Subcutaneous adipose tissue (tissue), 4 donors: ENCODE measurements around the gene TMEM51. TPM values are rescaled to one million over a fixed set of nuclear protein-coding genes. Genes with fewer than 3 reads are reported as not detected.

ENCODE experiments used
- total RNA-seq, 4 donors: library from RNA; depleted of rRNA; stranded (reverse); fragments of >200 nt; gene quantifications; one replicate each; pipeline ENCODE4 v1.1.0, GENCODE V29; 2016
- TF ChIP-seq, protein P1 (sequence below): fragments of 450-650 bp; IDR thresholded peaks from one replicate; pipeline ENCODE4 v1.5.1; 2016; ENCODE audit warnings: low read depth, mild to moderate bottlenecking, control low read depth, antibody characterized with exemption, moderate library complexity

The TMEM51 gene
- total RNA-seq, 4 donors from 2014 or later = 0.94 to 8.5 (median 1.1) TPM

GRCh38 chr1:15205586-15206346 lies 52.2 kb downstream of the TMEM51 start:
- TF ChIP-seq, protein P1, sequence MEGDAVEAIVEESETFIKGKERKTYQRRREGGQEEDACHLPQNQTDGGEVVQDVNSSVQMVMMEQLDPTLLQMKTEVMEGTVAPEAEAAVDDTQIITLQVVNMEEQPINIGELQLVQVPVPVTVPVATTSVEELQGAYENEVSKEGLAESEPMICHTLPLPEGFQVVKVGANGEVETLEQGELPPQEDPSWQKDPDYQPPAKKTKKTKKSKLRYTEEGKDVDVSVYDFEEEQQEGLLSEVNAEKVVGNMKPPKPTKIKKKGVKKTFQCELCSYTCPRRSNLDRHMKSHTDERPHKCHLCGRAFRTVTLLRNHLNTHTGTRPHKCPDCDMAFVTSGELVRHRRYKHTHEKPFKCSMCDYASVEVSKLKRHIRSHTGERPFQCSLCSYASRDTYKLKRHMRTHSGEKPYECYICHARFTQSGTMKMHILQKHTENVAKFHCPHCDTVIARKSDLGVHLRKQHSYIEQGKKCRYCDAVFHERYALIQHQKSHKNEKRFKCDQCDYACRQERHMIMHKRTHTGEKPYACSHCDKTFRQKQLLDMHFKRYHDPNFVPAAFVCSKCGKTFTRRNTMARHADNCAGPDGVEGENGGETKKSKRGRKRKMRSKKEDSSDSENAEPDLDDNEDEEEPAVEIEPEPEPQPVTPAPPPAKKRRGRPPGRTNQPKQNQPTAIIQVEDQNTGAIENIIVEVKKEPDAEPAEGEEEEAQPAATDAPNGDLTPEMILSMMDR = no peak

DNA sequence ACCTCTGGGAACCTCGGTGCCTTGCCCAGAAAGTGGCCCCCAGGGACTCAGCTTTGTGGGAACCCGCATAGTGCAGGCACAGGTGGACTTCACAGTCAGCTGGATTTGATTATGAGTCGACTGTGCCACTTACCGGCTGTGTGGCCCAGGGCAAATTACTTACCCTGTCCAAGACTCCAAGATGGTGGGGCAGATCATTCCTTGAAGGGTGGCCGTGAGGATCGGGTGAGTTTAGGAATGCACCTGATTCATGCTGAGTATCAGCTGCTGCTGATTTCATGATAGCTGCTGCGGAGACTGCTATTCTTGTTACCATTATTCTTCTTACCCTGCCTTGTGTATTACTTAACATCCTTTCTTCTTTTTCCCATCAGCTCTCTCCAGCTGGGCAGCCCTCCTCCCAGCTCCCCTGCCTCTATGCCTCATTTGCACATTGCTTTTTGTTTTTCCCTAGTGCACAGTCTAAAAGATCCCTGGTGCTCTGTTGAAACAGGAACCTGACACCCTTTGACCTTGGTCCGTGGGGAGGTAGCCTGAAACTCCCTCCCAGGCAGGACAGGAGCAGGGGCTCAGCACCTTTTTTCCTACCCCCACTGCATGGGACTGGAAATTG lies 53.0 kb downstream of the TMEM51 start:
- TF ChIP-seq, protein P1 = no peak

GRCh38 chr1:15207031-15207828 lies 53.7 kb downstream of the TMEM51 start:
- TF ChIP-seq, protein P1 = no peak

DNA sequence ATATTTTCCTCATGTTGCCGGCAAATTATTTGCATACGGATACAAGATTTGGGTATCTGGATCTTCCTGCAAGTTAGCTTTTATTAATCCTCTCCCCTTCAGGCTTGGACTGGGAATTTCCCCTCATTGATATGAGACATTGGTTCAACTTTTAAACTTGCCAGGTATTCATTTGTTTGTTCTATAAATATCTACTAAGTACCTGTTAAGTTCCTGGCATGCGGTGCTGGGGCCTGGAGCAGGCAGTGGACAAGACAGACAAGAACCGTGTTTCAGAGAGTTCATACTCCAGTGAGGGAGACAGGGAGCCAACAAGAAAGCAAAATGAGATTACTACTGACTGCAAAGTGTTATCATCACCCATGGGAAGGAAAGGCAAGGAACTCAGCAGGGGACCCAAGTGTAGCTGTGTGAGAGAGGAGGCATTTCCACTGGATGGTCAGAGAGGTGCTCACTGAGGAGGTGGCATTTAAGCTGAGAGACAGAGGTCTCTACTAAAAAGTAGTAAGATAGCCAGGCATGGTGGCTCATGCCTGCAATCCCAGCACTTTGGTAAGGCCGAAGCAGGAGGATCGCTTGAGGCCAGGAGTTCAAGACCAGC lies 54.4 kb downstream of the TMEM51 start:
- TF ChIP-seq, protein P1 = no peak

GRCh38 chr1:15210651-15211375 lies 57.3 kb downstream of the TMEM51 start:
- TF ChIP-seq, protein P1 = no peak

- TF ChIP-seq, protein P1 = no peak
Measured at GRCh38 chr1:15211424-15211823, 57.9 kb downstream of the TMEM51 start.
